Stimulated activated CD8-positive, alpha-beta memory T cell treated with anti-CD3 and anti-CD28 coated beads, Interleukin-4, amount 100 ng/mL, for 48 hours (primary cell): ENCODE measurements around the gene GSK3B.

Source experiments
- DNase-seq: peaks from one replicate; pipeline ENCODE4 v3.0.0-alpha.2; 2020

GSK3B gene

DNA sequence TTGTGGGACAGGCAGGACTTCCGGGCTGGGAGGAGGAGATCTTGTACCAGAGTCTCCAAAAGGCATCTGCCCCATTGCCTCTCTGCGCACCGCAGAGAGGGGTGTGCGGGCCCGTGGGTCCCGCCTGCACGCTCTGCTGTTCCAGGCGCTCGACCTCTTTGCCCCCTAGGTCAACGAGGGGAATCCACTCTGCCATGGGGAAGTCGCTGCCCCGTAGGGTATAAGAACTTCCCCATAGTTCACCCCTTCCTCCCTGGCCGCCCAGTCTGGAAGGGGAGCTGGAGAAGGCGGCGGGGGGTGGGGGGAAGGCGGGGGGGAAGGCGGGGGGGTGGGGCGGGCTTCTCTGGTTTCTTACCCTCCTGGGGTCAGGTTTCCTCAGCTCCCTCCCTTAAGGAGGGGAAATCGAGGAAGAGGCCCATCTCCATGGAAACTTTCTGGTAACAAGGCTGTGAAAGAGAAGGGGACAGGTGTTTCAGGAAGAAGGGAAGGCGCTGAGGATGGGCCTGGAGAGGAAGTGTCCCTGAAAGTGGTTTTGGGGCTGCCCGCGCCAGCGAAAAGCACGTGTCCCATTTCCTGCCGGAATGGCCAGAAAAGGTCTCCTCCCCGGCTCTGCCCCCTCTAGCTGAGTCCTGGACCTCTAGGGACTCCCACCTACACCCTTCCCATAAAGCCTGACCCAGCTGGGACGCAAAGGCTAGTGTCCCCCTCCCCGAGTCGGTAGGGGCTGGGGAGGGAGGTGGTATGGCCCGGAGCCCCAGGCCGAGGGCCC is 284.8 kb downstream of the GSK3B start:
- no peak for DNase-seq

DNA sequence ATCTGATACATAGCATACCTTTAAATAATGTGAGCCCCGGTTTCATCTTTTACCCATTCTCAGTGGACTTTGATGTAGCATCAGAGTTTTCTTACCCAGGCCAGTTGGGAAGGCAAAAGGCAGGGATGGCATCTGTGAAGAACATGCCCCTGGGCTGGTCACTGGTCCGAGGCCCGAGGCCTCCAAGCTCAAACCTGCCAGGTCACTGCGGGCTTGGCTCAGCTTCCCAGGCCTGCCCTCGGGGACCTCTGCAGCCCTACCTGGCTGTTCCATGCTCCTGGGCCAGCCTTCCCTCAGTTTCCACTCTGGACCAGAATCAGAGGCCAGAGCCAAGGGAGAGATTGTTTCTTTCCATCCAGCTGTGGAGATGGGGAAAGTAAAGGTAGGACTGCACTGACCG is 285.4 kb downstream of the GSK3B start:
- no peak for DNase-seq

- DNase-seq, result no peak
These were observed 286.0 kb downstream of the GSK3B start for GRCh38 chr3:119808244-119808643.

DNA sequence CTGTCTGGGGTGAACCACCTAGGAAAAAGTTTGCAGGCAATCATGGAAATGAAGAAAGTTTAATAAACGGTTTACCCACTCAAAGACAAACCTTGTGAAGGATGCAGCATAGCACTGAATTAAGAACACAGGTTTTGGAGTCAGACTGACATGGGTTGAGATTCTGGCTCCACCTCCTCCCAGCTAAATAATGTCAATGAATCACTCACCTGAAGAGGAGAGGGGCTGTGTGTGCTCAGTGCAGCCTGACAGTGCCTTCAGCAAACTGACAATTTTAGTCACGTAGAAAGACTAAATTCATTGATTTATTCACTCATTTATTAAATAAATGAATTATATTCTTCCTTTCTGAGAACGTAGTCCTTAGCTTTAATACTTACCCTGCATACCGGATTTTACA is 293.4 kb downstream of the GSK3B start:
- no peak for DNase-seq

- no peak for DNase-seq
These were observed 297.5 kb downstream of the GSK3B start for GRCh38 chr3:119796785-119797184.

- no peak for DNase-seq
These were observed 297.9 kb downstream of the GSK3B start for GRCh38 chr3:119796368-119796767.

DNA sequence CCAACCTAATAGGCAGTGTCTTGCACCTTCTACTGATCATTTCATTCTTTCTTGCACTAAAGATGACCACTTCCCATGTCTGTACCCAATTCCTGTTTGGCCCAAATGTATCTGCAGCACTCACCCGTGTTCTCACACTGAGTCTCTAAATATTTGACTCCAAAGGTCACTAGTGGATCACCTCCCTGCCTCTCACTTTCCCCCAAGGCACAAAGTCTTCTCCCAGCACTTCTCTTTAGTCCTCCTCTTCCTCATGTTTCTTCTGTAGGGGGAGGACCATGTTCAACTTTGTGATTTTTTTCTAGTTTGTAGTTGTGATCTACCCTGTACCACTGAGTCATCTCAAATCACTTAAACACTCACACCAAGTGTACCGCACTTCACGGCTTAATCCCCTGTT is 298.4 kb downstream of the GSK3B start:
- DNase-seq, result no peak

DNA sequence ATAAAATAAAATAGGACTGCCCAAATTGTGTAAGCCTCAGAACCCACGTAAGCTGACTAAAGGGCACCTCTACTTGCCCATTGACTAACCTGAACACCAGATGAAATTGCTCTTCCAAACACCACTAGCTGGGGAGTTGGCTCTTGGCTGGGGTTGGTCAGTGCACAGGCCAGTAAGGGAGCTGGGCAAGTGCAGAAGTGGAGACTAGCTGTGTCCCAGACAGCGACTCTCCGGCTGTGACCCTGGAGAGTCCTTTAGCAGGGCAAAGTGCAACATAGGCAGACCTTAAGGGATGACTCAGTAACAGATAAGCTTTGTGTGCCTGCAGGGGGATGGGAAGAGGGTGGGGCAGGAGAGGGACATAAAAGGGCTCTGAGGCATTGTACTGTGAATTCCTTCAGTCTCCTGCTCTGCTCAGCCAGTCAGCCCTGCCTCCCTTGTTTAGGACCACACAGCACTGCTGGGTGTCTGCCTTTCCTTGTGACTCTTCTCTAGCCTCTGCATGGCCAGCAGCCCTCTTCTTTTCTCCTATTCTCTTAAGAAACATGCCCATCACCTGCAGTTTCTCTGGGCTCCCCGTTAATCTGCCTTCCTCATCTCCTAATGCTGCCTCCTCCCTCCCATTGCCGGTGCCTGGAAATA is 299.2 kb downstream of the GSK3B start:
- no peak for DNase-seq

DNA sequence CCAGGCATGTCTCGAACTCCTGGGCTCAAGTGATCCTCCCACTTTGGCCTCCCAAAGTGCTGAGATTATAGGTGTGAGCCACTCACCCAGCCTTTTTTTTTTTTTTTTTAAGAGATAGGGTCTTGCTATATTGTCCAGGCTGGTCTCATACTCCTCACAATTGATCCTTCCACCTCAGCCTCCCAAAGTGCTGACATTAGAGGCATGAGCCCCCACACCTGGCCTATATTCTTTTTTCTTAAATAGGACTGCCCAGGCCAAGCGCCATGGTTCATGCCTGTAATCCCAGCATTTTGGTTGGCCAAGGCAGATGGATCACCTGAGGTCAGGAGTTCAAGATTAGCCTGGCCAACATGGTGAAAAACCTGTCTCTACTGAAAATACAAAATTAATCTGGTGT is 299.8 kb downstream of the GSK3B start:
- no peak for DNase-seq

DNA sequence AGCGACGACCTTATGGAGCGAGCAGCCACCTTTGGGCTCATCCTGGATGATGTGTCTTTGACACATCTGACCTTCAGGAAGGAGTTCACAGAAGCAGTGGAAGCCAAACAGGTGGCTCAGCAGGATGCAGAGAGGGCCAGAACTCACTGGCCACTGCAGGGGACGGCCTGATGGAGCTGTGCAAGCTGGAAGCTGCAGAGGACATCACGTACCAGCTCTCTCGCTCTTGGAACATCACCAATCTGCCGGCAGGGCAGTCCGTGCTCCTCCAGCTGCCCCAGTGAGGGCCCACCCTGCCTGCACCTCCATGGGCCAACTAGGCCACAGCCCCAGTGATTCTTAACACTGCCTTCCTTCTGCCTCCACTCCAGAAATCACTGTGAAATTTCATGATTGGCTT is 302.0 kb downstream of the GSK3B start:
- no peak for DNase-seq

DNA sequence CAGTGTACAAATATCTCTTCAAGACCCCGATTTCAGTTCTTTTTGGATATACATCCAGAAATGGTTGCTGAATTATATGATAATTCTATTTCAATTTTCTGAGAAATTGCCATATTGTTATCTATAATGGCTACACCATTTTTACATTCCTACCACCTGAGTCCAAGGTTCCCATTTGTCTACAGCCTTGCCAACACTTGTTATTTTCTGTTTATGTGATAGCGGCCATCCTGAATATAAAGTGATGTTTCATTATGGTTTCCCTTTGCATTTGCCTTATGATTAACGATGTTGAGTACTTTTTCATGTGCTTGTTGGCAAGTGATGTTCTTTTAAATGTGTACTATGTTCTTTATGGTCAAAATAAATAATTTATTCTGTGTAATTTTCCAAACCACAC is 303.9 kb downstream of the GSK3B start:
- no peak for DNase-seq

- no peak for DNase-seq
These were observed 307.8 kb downstream of the GSK3B start for GRCh38 chr3:119786409-119786808.

DNA sequence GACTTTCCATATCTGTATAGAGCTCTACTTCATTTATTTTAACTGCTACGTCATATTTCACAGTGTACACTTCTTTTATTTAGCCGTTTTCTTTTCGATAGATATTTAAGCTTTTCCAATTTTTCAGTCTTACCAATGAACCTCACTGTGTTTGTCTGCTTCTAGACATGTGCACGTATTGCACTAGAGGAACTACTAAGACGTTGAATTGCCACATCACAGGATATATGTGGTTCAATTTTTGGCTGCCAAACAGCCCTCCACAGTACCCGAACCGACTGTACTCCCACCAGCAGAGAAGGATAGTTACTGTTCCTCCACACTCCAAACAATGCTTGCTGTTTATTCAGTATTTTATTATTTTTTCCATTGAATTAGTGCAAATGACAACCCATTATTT is 310.4 kb downstream of the GSK3B start:
- no peak for DNase-seq

DNA sequence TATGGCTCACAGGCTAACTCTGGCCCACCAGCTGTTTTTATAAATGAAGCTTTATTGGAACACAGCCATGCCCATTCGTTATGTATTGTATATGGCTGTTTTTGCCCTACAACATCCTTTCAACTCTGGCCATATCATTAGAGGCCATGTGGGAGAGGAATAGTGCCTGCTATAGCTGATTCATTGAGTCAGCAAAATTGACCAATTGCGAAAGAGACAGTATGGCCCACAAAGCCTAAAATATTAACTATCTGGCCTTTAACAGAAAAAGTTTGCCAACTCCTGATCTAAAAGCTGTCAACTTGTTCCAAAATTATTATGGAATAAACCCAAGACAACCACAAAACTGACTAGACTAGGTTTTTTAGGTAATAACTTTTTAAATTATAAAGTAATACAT is 311.0 kb downstream of the GSK3B start:
- no peak for DNase-seq

DNA sequence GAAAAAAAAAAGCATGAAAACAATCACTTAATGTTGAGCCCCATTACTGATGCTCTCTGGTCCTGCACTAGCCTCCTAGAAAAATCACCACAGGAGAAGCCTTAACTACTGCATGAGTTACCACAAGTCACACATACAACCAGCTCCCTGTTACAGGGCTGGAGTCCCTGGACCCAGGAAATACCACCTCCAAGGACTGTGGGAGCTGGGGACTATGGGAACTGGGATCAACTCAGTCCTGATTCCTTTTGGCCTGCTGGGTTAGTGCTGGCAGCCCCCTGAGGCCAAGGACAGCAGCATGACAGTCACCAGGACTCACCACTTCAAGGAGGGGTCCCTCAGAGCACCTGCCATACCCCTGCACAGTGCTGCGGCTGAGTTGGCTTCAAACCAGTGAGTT is 311.8 kb downstream of the GSK3B start:
- no peak for DNase-seq

DNA sequence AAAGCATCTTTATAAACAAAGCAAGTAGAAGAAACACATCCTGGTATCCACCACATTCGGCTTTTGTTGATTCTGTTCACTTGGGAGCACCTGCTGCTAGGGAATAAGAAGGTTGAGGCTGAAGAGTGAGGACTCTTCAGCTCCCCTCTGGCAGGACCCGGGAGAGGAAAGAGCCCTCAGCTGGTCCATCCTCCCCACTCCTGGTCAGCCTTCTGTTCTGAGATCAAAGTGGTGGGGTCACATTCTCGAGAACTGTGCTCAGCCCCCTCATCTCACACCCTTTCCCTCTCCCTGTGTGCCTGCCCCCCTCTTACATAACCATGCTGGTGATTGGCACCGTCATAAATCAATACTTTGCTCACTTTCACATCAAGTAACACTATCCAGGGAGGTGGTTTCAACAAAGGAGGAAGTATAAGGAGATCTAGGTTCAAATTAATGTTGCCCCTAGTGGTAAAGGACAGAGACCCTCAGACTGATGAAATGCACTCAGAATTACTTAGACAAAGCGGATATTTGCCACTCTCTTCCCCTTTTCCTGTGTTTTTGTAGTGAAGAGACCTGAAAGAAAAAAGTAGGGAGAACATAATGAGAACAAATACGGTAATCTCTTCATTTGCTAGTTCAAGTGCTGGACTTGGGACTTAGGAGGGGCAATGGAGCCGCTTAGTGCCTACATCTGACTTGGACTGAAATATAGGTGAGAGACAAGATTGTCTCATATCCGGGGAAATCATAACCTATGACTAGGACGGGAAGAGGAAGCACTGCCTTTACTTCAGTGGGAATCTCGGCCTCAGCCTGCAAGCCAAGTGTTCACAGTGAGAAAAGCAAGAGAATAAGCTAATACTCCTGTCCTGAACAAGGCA is 312.7 kb downstream of the GSK3B start, which contains the start of gene NR1I2:
Gene NR1I2, plus strand, starts transcription at position 772 of the 869 bp plus-strand sequence.
- DNase-seq, result no peak

- DNase-seq, result no peak
These were observed 314.4 kb downstream of the GSK3B start for GRCh38 chr3:119779731-119780383.

GRCh38 chr3:119778811-119779210 is 315.4 kb downstream of the GSK3B start:
- DNase-seq, result no peak

- DNase-seq, result no peak
These were observed 316.1 kb downstream of the GSK3B start for GRCh38 chr3:119778176-119778575.

- DNase-seq, result no peak
These were observed 317.9 kb downstream of the GSK3B start for GRCh38 chr3:119776304-119776703.

DNA sequence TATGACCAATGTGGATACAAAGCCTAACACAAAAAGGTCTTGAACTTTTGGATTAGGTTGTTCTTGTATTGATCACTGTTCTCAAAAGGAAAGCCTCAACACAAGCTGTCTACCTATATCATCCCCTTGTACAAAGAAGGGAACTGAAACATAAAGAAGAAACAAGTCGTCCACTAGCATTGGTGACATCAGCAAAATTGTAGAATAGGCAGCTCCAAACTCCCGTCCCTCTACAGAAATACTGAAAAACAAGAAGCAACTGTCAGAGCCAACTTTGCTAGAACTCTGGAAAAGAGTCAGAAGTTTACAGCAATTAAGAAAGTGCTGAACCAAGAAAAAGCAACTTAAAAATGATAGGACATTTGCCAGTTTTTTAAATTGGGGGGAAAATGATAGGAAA is 319.8 kb downstream of the GSK3B start:
- no peak for DNase-seq
